ENCODE results near the gene TOP2A.

- TF ChIP-seq CTCF (IDR thresholded peaks at IDR 0.05) (no peak), POLR2A (IDR thresholded peaks at IDR 0.05) (no peak)
Observed at GRCh38 chr17:40431231-40431602, 13.5 kb upstream of the TOP2A start.
